Central memory CD8-positive, alpha-beta T cell (primary cell): ENCODE data around the gene NUP210L.
"Not testable (repeated sequence)": the region's sequence is repeated elsewhere in the genome, so short reads cannot be mapped to it uniquely, and the experiment has no call there.

Experiments used
- ATAC-seq: fragments of 150-1000 bp; cut with Tn5 transposase; replicated peaks from 2 replicates; pipeline ENCODE4 v1.10.0; 2022; ENCODE audit warnings: mild to moderate bottlenecking, moderate FRiP score, moderate number of reproducible peaks; ENCODE audit not compliant: poor library complexity, severe bottlenecking; ENCODE audit errors: extremely low read depth
- DNase-seq, 2 donors: peaks; one replicate each; pipeline ENCODE4 v3.0.0; 2021; ENCODE audit warnings: low spot score in 2 of 2
- H3K27ac Mint-ChIP-seq: one replicate; pipeline ENCODE4 v1.8.0; 2022; ENCODE audit warnings: low read depth, mild to moderate bottlenecking, moderate library complexity, mixed read lengths
- H3K27me3 Mint-ChIP-seq: one replicate; pipeline ENCODE4 v1.8.0; 2022; ENCODE audit warnings: mixed read lengths
- H3K36me3 Mint-ChIP-seq: one replicate; pipeline ENCODE4 v1.8.0; 2022; ENCODE audit warnings: mild to moderate bottlenecking, moderate library complexity, mixed read lengths; ENCODE audit not compliant: insufficient read depth
- H3K4me1 Mint-ChIP-seq: one replicate; pipeline ENCODE4 v1.8.0; 2022; ENCODE audit warnings: mixed read lengths
- H3K4me3 Mint-ChIP-seq: one replicate; pipeline ENCODE4 v1.8.0; 2022; ENCODE audit warnings: mild to moderate bottlenecking, moderate library complexity, mixed read lengths
- H3K9me3 Mint-ChIP-seq: one replicate; pipeline ENCODE4 v1.8.0; 2022; ENCODE audit warnings: mixed read lengths

NUP210L gene

DNA sequence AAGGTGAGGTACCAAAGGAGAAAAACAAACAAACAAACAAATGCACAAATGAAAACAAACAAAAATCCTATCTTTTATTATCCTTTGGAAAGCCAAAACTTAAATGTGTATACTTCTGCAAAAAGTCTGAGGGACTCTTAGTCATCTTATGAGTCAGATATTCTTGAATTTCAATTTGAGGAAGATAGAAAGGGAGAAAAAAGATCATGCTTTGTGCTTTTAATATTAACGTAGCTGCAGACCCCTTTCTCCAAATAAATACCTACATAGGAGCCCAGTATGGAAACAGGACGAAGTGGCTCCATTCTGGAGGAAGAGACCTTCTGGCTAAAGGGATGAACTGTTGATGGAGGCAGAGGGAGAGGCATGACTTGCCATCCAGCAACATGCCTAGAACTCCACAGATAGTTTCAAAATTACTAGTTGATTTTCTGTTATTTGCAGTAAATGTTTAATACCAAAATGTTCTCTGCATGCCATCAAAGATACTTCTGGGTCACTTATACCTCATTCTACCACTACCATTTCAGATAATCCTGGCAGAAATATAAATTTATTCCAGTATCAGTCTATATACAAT lies 25.4 kb downstream of the NUP210L start:
- Mint-ChIP-seq H3K36me3 (no peaks in the 10 kb centered on the region), H3K4me3 (no peak overlapping the region), H3K27me3 (no peaks in the 10 kb centered on the region), H3K27ac (no peak overlapping the region), H3K9me3 (no peaks in the 10 kb centered on the region), H3K4me1 (no peaks in the 10 kb centered on the region)
- no peak for ATAC-seq
- no peak for DNase-seq

- not testable (repeated sequence) for ATAC-seq, DNase-seq, H3K27me3 Mint-ChIP-seq, H3K9me3 Mint-ChIP-seq, H3K36me3 Mint-ChIP-seq, H3K4me3 Mint-ChIP-seq, H3K27ac Mint-ChIP-seq, H3K4me1 Mint-ChIP-seq
Measured at GRCh38 chr1:154123205-154123604, 31.7 kb downstream of the NUP210L start.

DNA sequence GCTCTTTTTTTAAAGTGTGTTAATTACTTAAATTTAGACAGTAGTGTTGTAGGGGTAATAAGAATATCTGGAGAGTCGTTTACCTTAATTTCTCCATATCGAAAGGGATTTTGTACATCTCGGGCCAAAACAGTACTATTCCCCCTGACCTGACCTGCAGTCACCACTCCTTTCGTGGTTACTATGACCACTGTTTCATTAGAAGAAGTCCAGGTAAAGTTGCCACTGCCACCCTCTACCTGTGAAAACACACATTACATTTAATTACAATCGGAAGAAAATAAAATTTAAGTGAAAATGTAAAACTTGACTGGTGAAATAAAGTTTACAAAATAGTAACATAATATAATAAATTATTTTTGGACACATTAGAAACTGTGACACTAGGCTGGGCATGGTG lies 37.2 kb downstream of the NUP210L start:
- no peak for DNase-seq
- Mint-ChIP-seq H3K4me1 (peaks cover 12% of the 10 kb centered on the region), H3K36me3 (no peaks in the 10 kb centered on the region), H3K9me3 (no peaks in the 10 kb centered on the region), H3K27ac (no peak overlapping the region), H3K4me3 (no peak overlapping the region), H3K27me3 (no peaks in the 10 kb centered on the region)
- no peak for ATAC-seq

DNA sequence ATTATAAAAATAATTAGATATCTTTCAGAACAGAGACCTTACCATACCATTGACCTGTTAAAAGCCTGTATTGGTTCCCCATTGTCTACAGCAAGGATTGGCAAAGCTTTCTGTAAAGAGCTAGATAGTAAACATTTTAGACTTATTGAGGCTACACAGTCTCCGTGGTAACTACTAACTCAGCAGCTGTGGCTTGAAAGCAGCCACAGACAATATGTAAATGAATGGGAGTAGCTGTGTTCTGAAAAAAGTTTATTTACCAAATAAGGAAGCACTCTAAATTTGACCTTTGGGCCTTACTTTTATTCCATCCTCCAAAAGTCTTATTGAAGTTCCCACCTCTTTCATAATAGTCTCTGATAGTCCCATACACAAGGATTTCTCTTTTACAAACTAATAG lies 39.7 kb downstream of the NUP210L start:
- peak; percentile 77 for ATAC-seq
- no peaks in the 10 kb centered on the region for H3K9me3 Mint-ChIP-seq
- H3K27ac Mint-ChIP-seq: peak overlapping the region; percentile 69
- DNase-seq: no peak
- H3K27me3 Mint-ChIP-seq: no peaks in the 10 kb centered on the region
- H3K4me1 Mint-ChIP-seq: peaks cover 12% of the 10 kb centered on the region
- H3K4me3 Mint-ChIP-seq: no peak overlapping the region
- no peaks in the 10 kb centered on the region for H3K36me3 Mint-ChIP-seq

DNA sequence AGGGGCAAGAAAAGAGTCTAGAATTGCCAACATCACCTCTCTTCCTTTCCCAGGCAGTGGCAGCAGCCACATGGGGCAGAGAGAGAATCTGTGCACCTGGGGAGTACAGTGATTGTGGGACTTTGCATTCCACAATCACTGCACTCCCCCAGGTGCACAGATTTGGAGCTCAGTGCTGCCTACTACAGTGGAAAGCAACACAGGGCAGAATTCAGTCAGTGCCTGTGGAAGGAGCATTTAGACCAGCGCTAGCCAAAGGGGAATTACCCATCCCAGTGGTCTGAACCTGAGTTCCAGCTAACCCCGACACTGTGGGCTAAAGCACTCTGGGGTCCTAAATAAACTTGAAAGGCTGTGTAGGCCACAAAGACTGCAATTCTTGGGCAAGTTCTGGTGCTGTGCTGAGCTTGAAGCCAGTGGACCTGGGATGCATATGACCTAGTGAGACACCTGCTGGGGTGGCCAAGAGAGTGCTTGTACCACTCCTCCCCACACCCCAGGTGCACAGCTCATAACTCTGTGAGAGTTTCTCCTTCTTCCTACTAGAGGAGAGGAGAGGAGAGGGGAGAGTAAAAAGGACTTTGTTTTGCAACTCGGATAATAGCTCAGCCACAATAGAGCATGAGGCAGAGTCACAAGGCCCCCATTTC lies 50.3 kb downstream of the NUP210L start:
- no peak for DNase-seq
- no peaks in the 10 kb centered on the region for H3K27me3 Mint-ChIP-seq
- ATAC-seq: no peak

DNA sequence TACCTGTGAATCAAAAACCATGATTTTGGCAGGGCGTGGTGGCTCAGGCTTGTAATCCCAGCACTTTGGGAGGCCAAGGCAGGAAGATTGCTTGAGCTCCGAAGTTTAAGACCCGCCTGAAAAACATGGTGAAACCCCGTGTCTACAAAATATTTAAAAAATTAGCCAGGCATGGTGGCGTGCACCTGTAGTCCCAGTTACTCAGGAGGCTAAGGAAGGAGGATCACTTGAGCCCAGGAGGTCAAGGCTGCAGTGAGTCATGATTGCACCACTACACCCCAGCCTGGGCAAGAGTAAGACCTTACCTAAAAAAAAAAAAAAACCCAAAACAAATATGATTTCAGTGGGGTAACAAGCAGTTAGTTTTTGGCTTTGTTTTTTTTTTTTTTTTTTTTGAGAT lies 54.7 kb downstream of the NUP210L start:
- DNase-seq, ATAC-seq, H3K9me3 Mint-ChIP-seq, H3K4me1 Mint-ChIP-seq, H3K27ac Mint-ChIP-seq, H3K4me3 Mint-ChIP-seq, H3K27me3 Mint-ChIP-seq, H3K36me3 Mint-ChIP-seq: not testable (repeated sequence)

More for the DNA sequence above, 50.3 kb downstream of the NUP210L start:
- Mint-ChIP-seq H3K4me1 (no peaks in the 10 kb centered on the region), H3K27ac (no peak overlapping the region), H3K36me3 (no peaks in the 10 kb centered on the region), H3K4me3 (no peak overlapping the region), H3K9me3 (no peaks in the 10 kb centered on the region)

- Mint-ChIP-seq H3K9me3 (no peaks in the 10 kb centered on the region), H3K36me3 (no peaks in the 10 kb centered on the region), H3K27me3 (no peaks in the 10 kb centered on the region), H3K4me1 (no peaks in the 10 kb centered on the region), H3K27ac (no peak overlapping the region), H3K4me3 (no peak overlapping the region)
- ATAC-seq (no peak), DNase-seq (no peak)
Measured at GRCh38 chr1:154097873-154098272, 57.0 kb downstream of the NUP210L start.

DNA sequence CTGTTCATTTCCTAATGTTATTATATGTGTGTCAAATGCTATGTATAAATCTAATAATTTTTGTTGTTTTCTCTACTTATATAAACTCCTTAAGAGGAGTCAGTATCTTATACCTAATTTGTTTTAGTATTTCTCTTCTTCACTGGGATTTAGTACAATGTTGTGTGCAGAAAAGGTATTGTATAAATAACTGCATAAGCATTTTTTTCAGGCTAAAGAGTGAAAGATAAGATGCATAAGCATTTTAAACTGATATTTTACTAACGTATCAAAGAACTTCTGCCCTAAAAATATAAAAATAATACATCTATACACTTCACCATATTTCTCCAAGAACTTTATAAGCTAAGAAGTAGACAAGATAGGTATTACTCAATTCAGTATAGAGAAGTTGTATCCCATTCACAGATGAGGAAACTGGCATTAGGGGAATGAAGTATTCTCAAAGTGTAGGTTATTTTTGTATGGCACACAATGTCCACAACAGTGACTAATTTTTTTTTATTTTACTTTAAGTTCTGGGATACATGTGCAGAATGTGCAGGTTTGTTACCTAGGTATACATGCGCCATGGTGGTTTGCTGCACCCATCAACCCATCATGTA lies 59.3 kb downstream of the NUP210L start:
- Mint-ChIP-seq H3K27ac (no peak overlapping the region), H3K4me1 (no peaks in the 10 kb centered on the region), H3K4me3 (no peak overlapping the region), H3K27me3 (no peaks in the 10 kb centered on the region), H3K9me3 (no peaks in the 10 kb centered on the region), H3K36me3 (no peaks in the 10 kb centered on the region)
- no peak for ATAC-seq
- no peak for DNase-seq

DNA sequence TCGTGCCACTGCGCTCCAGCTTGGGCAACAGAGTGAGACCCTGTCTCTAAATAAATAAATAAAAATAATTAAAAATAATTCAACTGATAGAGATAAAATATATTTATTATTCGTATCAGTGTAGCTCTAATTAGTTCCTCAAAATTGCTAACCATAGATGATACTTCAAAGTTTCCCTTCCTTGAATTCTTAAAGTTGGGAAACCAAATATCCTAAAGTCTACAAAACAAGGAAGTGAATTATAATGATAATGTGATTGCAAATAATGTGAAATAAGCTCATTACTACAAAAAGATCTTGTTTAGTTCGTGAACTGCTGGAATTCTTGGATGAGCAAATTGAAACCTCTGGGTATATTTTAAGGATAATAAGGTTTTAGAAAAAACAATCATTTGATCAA lies 60.5 kb downstream of the NUP210L start:
- H3K27me3 Mint-ChIP-seq: no peaks in the 10 kb centered on the region
- H3K27ac Mint-ChIP-seq: no peak overlapping the region
- H3K36me3 Mint-ChIP-seq: no peaks in the 10 kb centered on the region
- ATAC-seq (no peak), DNase-seq (no peak)
- no peaks in the 10 kb centered on the region for H3K4me1 Mint-ChIP-seq
- H3K4me3 Mint-ChIP-seq: no peak overlapping the region
- no peaks in the 10 kb centered on the region for H3K9me3 Mint-ChIP-seq

DNA sequence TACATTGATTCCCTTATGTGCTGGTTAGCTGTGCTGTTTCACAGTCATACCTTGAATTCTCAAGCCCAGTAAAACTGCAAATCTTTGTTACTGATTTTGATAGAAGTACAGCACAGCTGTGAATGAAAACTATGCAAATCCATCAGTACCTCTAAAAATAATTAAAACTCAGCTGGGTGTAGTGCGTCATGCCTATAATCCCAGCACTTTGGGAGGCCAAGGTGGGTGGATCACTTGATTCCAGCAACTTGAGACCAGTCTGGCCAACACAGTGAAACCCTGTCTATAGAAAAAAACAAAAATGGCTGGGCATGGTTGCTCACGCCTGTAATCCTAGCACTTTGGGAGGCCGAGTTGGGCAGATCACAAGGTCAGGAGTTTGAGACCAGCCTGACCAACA lies 61.2 kb downstream of the NUP210L start:
- Mint-ChIP-seq H3K9me3 (no peaks in the 10 kb centered on the region), H3K36me3 (no peaks in the 10 kb centered on the region), H3K27me3 (no peaks in the 10 kb centered on the region), H3K4me3 (no peak overlapping the region), H3K27ac (no peak overlapping the region), H3K4me1 (no peaks in the 10 kb centered on the region)
- ATAC-seq: no peak
- no peak for DNase-seq

GRCh38 chr1:154091706-154092105 lies 63.2 kb downstream of the NUP210L start:
- H3K27me3 Mint-ChIP-seq: no peaks in the 10 kb centered on the region
- no peaks in the 10 kb centered on the region for H3K4me1 Mint-ChIP-seq
- H3K36me3 Mint-ChIP-seq: no peaks in the 10 kb centered on the region
- H3K27ac Mint-ChIP-seq: no peak overlapping the region
- ATAC-seq (no peak), DNase-seq (no peak)
- H3K4me3 Mint-ChIP-seq: no peak overlapping the region
- H3K9me3 Mint-ChIP-seq: no peaks in the 10 kb centered on the region

DNA sequence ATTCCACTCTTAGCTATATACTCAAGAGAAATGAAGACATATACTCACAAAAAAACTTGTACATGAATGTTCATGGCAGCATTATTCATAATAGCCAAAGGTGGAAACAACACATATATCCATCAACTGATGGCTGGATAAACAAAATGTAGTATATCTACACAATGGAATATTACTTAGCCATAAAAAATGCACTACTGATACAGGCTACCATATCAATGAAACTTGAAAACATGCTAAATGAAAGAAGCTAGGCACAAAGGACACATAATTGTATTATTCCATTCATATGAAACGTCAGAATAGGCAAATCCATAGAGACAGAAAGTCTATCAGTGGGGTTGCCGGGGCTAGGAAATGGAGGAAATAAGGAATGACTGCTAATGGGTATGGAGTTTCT lies 67.3 kb downstream of the NUP210L start:
- Mint-ChIP-seq H3K36me3 (no peaks in the 10 kb centered on the region), H3K4me1 (no peaks in the 10 kb centered on the region), H3K27me3 (no peaks in the 10 kb centered on the region), H3K9me3 (no peaks in the 10 kb centered on the region), H3K4me3 (no peak overlapping the region), H3K27ac (no peak overlapping the region)
- ATAC-seq (no peak), DNase-seq (no peak)

DNA sequence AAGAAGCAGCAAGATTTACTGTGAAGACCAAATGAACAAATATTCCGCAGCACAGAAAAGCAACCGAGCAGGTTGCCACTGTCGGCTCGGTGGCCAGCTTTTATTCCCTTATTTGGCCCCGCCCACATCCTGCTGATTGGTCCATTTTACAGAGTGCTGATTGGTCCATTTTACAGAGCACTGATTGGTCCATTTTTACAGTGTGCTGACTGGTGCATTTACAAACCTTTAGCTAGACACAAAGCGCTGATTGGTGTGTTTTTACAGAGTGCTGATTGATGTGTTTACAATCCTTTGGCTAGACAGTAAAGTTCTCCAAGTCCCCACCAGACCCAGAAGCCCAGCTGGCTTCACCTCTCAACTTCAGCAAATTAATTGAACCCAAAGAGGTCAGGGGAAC lies 71.8 kb downstream of the NUP210L start:
- not testable (repeated sequence) for H3K9me3 Mint-ChIP-seq, H3K4me1 Mint-ChIP-seq, DNase-seq, H3K4me3 Mint-ChIP-seq, H3K36me3 Mint-ChIP-seq, ATAC-seq, H3K27me3 Mint-ChIP-seq, H3K27ac Mint-ChIP-seq
